Osteocyte (in vitro differentiated cells): ENCODE measurements around the gene SLC6A13. TPM values are rescaled to one million over a fixed set of nuclear protein-coding genes. Genes with fewer than 3 reads are reported as not detected.

Source experiments
- DNase-seq: peaks from one replicate; pipeline ENCODE4 v3.0.0; 2021; ENCODE audit warnings: mixed read lengths; ENCODE audit not compliant: unreplicated experiment; ENCODE audit errors: extremely low spot score
- H3K27ac Mint-ChIP-seq: one replicate; pipeline ENCODE4 v1.8.0; 2021; ENCODE audit warnings: mild to moderate bottlenecking, mixed read lengths; ENCODE audit not compliant: unreplicated experiment
- H3K27me3 Mint-ChIP-seq: one replicate; pipeline ENCODE4 v1.8.0; 2021; ENCODE audit warnings: mixed read lengths; ENCODE audit not compliant: unreplicated experiment
- H3K36me3 Mint-ChIP-seq: one replicate; pipeline ENCODE4 v1.8.0; 2021; ENCODE audit warnings: mixed read lengths; ENCODE audit not compliant: unreplicated experiment
- H3K4me1 Mint-ChIP-seq: one replicate; pipeline ENCODE4 v1.8.0; 2021; ENCODE audit warnings: mixed read lengths; ENCODE audit not compliant: unreplicated experiment
- H3K4me3 Mint-ChIP-seq: one replicate; pipeline ENCODE4 v1.8.0; 2021; ENCODE audit warnings: mild to moderate bottlenecking, moderate library complexity, mixed read lengths; ENCODE audit not compliant: unreplicated experiment
- H3K9me3 Mint-ChIP-seq: one replicate; pipeline ENCODE4 v1.8.0; 2021; ENCODE audit warnings: mixed read lengths; ENCODE audit not compliant: unreplicated experiment
- CTCF ChIP-seq: fragments of 200-600 bp; sonication (generic); IDR thresholded peaks from 2 replicates; pipeline ENCODE4 v1.5.0; 2021; ENCODE audit warnings: antibody characterized with exemption, mild to moderate bottlenecking, moderate library complexity
- total RNA-seq: library from RNA; stranded (reverse); gene quantifications from 2 replicates; pipeline ENCODE4 v1.2.1, GENCODE V29; 2021

Gene SLC6A13
- total RNA-seq, 1 donor from 2014 or later: 0.43 TPM

DNA sequence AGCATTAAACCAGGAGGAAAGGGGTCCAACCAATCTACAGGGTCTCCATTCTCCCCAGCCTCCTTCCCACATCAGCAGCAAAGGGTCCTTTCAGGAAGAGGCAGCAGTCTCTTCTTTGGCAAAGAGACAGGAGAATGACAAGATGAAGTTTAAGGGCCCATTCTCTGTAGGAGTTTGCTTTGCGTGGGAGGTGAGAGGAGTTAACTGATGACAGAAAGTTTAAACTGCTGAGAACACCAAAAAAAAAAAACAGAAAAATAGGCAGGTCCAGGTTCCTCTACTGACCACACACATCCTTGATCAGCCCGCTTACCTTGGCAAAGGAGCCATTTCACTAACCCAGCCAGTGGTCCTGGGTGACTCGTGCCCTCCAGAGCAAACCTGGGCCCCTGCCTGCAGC, 5.7 kb downstream of the SLC6A13 start:
- no peak overlapping the region for H3K27ac Mint-ChIP-seq
- H3K36me3 Mint-ChIP-seq: no peaks in the 10 kb centered on the region
- TF ChIP-seq CTCF: no peak
- DNase-seq: no peak
- no peaks in the 10 kb centered on the region for H3K9me3 Mint-ChIP-seq
- no peak overlapping the region for H3K4me3 Mint-ChIP-seq
- no peaks in the 10 kb centered on the region for H3K4me1 Mint-ChIP-seq
- H3K27me3 Mint-ChIP-seq: peaks cover 54% of the 10 kb centered on the region

DNA sequence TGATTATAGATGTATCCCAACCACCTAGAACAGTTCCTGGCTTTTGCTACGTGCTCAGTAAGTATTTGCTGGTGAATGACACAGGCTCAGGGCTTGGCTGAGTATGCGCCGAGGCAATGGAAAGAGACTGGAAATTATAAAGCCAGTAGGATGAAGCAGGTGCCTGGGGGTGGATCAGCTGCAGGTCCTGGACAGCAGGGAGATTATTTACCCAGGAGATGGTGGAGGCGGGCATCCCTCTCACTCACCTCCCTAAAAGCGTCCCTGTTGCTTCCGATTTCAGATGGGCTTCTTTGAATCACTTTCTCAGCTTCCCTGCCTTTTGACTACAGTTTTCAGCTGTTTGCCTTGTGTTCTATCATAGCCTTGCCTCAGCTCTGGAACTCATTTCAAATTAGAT, 6.4 kb downstream of the SLC6A13 start:
- Mint-ChIP-seq H3K36me3 (no peaks in the 10 kb centered on the region), H3K27me3 (peaks cover 55% of the 10 kb centered on the region), H3K4me3 (no peak overlapping the region), H3K4me1 (no peaks in the 10 kb centered on the region), H3K27ac (no peak overlapping the region), H3K9me3 (no peaks in the 10 kb centered on the region)
- TF ChIP-seq CTCF: no peak
- peak; percentile 51 for DNase-seq

- Mint-ChIP-seq H3K4me3 (no peak overlapping the region), H3K27me3 (peaks cover 59% of the 10 kb centered on the region), H3K27ac (no peak overlapping the region), H3K9me3 (no peaks in the 10 kb centered on the region), H3K36me3 (no peaks in the 10 kb centered on the region), H3K4me1 (no peaks in the 10 kb centered on the region)
- DNase-seq: peak; percentile 64
- TF ChIP-seq CTCF: no peak
These were observed 7.7 kb downstream of the SLC6A13 start for GRCh38 chr12:254912-255311.

DNA sequence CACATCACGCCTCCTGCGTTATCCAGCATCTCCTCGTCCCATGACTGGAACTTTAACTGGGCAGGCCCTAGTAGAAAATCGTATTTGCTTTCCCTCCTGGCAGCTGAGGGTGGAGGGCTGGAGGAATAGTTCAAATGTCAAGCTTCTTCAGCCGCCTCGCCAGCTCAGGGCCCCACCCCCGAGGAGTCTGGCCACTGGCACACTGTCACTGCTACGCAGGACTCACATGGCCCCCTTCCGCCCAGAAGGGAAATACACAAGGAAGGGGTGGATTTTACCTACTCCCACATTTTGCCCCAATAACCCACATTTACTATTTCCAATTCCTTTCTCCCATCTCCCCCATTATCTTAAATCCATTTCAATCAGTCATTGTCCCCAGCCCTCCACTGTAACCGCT, 8.6 kb downstream of the SLC6A13 start:
- Mint-ChIP-seq H3K4me1 (no peaks in the 10 kb centered on the region), H3K4me3 (no peak overlapping the region), H3K9me3 (no peaks in the 10 kb centered on the region), H3K27ac (no peak overlapping the region), H3K36me3 (no peaks in the 10 kb centered on the region), H3K27me3 (peaks cover 55% of the 10 kb centered on the region)
- peak; percentile 49 for DNase-seq
- no peak for TF ChIP-seq CTCF

DNA sequence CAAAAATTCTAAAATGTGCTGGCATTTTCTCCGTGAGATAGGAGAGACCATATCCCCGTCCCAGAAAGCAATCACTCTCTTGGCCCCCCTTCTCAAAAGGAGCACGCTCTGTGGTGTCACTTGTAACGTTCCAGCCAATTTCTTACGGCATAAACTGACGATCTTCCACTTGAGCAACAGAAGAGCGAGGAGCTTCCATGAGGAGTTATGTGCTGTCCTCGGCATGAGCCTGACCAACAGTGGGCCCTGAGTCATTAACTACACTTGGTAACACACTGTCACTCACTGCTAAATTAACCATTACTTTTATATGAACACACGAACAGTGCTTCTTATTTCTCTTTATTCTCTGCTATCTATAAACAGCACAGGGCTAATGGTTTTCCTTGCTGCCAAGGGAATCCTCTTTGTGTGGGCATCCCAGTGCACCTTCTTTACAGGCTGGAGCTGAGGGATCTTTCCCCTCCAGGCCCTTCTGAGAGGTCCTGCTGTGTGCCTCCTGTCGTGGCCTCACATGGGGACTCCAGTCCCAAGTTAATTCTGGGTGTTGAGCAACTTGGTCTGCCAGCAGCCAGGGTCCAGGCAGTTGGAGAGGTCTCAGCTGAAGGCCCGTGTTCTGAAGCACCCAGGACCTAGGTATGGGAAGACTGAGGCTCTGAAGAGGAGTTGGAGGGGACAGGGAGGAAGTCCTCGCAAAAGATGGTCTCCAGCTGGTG, 9.4 kb downstream of the SLC6A13 start:
- no peak for TF ChIP-seq CTCF
- Mint-ChIP-seq H3K4me1 (no peaks in the 10 kb centered on the region), H3K36me3 (no peaks in the 10 kb centered on the region), H3K27ac (no peak overlapping the region), H3K27me3 (peaks cover 58% of the 10 kb centered on the region), H3K9me3 (no peaks in the 10 kb centered on the region), H3K4me3 (no peak overlapping the region)
- peak; percentile 68 for DNase-seq
